ENCODE data around the gene SNRPD3.
"Not testable (repeated sequence)": the region's sequence is repeated elsewhere in the genome, so short reads cannot be mapped to it uniquely, and the experiment has no call there.

SNRPD3 gene

DNA sequence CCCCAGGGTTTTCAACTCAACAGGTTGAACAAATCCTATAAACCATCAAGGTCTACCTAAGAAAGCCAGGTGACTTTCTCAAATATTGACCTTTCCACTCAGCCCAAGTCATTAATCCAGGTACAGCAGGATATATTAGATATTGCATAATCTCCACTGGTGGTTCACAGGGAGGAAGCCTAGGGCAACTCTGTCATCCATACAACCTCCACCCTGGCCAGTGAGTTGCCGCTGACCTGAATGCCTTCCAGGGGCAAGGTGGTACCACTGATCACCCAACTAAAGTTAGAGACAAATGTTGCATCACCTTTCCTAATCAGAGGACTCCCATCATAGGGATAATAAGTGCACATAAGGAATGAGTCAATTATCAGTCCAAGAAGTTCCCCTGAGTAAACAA is 23.7 kb upstream of the SNRPD3 start:
- no peak for DNase-seq (ENCODE audit: low read depth)

DNA sequence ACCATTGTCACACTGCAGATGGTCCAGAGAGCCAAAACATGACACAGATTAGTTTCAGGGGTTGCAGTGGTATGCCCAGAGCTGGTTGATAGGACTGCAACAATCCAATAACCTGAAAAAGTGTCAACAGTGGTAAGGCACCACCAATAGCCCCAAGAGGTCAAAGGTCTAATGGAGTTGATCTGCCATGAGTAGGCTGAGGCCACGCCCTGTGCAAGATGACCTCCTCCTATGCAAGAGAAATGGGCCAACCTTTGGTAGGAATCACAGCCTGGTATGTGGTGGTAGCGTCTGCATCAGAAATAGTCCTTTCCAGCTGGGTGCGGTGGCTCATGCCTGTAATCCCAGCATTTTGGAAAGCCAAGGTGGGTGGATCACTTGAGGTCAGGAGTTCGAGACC is 20.5 kb upstream of the SNRPD3 start:
- DNase-seq (ENCODE audit: low read depth), result no peak

DNA sequence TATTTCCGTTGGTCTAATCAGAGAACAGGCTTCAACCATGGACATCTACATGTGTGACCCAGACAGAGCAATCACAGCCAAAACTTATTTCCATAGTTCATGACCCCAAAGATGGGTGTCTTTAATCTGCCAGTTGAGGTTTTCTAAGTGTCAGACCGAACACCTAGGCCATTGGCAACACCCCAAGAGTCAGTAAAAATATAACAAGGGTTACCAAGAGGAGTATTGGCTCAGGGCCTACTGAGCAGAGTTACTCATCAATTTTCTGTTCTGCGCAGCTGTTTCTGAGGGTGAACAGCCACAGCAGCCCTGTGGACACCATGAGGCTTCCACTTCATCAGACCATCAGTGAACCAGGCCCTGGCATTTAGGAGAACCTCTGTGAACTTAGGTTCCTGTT is 19.7 kb upstream of the SNRPD3 start:
- DNase-seq (ENCODE audit: low read depth), result no peak

DNA sequence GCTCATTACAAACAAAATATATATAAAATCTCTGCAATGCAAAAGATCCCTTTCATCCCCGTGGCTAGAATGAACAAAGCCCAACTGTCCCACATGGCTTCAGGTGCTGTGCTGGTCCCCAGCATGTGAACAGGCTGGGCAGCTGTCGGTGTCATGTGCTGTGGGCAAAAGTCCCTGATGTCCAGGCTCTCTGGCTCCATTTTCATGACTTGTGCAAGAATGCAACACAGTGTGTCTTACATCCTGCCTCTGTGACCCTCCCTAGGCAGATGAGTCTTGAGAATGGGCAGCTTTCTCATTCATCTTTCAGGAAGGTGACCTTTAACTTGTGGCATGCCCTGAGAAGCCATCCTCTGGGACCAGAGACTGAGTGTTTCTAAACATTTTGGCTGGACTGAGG is 15.3 kb upstream of the SNRPD3 start:
- DNase-seq (ENCODE audit: low read depth), result no peak

DNA sequence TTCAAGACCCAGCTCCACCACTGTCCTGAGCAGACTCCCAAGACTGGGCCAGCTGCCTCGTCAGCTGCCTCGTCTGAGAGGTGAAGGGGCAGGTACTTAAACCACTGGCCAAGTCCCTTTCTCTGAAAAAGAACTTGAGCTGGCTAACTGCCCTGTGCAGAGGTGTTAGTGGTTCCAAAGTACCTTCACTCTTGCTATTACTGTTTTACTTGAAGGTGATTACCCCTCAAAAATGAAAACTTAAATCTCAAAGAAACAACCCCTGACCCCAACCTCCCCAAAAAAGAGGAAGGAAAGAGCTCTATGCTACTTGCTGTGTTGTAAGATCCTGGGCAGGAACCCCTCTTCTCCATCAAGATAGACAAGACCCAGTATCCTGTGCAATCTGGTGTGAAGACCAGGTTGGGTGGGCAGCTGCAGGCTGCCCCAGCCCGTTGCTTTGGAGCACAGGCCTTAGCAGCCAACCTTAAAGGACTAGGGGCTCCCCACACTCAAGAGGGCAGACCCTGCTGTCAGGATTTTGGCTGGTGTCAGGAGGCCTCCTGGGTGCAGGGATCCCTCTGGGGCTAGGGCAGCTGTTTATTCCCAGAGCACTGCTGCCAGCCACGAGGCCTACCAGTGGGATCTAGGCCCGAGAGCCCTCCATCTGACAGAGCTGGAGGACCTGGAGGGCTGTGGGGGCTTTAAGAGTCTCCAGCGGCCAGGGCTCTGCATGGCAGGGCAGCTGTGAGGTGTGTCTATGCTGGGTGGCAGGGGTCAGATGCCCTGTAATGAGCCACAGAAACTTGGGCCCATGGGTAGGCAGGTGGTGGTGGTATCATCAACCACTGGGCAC is 13.9 kb upstream of the SNRPD3 start:
- no peak for DNase-seq (ENCODE audit: low read depth)

DNA sequence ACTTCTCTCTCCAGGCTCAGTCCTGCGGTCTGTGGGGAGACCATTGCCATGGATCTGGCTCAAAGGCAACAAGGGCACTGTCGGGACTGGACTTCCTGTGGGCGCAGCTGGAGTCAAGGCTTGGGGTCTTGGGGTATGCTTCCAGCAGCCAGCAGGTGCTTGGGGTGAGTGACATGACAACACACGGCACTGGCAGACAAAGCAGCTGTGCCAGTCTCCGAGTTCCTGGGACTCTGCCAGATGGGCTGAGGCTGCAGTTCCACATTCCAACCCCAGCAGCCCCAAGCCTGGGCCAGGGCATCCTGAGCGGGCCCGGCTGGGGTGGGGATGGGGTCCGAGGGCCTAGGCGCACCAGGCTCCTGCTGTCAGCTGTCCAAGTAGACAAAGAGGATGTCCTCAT is 13.2 kb upstream of the SNRPD3 start:
- DNase-seq (ENCODE audit: low read depth), result no peak

DNA sequence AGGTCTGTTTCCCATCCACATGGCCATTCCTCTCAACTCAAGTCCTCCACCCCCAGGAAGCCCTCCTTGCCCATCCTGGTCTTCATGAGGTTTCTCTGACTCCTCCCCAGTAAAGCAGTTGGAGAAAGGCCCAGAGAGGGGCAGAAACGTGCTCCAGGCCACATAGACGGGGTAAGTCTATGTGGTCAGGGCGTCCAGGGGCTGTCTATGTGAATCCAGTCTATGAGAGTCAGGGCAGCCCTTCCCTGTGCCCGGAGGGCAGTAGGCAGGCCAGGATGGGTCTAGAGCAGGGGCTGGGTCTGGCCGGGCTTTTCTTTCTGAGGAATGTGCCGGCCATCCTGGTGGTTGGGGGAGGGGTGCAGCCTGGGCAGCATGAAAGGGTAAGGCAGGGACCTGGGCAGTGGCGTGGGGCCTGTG is 12.6 kb upstream of the SNRPD3 start:
- no peak for DNase-seq (ENCODE audit: low read depth)

DNA sequence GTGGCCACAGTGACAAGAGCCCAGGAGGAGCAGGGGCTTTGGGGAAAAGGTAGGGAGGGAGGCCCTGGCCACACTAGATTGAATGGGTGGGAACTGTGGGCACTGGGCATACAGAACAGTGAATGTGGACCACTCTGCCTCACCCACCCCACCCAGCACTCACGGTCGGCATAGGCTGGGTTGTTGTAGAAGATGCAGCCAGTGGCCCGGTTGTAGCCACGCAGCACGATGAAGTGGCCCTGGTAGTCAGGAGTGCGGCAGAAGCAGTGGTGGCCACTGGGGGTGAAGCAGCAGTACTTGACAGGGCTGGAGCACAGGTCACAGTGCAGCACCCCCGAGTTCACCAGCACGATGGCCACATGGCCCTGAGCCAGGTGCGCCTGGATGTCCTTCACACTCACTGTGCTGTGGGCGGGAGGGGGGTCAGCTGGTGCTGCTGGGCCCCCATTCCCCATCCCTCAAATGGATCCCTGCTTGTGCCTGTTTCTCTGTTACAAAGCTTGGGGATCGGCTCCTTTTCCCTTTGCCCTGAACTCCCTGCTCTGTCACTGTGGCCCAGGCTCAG is 12.0 kb upstream of the SNRPD3 start:
- no peak for DNase-seq (ENCODE audit: low read depth)

DNA sequence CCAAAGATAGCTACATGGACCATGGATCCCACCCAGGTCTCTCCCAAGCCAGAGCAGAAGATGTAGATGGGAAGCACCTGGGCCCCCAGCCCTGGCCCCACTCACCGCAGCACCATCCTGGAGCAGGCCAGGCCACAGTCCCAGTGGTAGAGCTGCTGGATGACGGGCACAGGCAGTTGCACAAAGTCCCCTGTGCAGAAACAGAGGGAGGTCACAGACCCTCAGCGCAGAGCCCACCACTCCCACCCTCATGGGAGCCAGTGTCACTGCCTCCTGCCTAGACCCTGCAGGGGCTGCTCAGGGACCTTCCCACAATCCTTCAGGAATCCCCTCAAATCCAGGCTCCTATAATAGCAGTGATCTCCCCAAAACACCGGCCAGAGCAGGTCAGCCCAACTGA is 7.0 kb upstream of the SNRPD3 start:
- DNase-seq (ENCODE audit: low read depth), result no peak

DNA sequence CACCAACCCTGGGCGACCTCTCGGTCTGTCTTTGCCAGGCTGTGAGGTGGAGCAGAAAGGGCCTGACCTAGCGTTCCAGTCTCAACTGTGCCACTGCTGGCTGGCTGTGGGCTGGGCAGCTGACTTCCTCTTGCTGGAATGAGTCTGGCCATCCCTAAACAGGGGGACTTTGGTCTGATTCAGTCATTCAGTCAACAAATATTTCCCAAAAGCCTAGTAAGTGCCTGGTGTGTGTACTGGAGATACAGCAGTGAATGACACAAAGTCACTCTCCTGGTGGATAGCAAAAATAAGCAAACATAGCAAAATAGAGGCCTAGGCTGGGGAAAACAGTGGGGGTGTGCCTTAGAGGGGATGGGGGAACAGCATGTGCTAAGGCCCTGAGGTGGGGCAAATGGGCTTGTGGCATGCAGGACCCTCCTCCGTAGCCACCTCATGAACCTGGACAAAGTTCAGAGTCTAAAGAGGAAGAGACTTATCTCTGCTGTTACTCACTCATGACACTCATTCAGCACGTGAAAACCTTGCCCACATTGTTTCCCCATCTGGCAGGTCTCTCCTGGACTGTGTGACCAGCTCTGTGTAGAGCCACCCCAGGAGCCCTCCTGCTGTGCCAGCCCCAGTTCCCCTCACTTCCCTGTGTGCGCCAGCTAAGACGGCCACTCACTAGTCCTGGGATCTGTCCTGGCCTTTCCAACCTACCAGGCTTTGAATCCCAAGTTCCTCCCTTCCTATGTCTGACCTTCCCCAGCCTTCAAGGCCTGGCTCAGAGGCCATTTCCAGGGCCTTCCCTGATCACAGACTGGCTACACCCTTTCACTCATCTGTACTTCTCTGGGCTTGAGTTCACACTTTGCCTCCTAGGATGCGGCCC is 5.5 kb upstream of the SNRPD3 start:
- DNase-seq (ENCODE audit: low read depth), result no peak

DNA sequence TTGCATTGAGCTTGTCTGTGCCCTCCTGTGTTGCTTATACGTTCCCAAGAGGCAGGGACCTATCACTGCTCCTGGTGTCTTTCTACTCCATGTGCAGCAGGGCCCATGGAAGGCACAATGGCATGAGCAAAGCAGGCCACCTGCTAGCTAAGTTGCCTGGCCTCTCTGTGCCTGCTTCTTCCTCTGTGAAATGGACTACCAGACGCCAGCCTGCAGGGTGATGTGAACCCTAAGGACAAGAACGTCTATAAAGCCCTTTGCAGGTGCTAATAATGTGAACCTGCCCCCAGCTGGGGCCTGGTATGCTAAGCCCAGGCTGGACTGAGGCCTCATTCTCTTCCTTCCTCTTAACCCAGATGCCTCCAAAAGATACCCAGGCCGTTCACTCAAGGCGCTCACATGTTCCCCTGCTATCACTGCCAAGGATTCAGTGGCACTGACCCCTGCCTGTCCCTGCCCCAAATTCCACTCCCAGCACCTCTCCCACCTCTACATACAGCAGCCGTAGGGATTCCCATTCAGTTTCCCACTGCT is 4.8 kb upstream of the SNRPD3 start:
- no peak for DNase-seq (ENCODE audit: low read depth)

DNA sequence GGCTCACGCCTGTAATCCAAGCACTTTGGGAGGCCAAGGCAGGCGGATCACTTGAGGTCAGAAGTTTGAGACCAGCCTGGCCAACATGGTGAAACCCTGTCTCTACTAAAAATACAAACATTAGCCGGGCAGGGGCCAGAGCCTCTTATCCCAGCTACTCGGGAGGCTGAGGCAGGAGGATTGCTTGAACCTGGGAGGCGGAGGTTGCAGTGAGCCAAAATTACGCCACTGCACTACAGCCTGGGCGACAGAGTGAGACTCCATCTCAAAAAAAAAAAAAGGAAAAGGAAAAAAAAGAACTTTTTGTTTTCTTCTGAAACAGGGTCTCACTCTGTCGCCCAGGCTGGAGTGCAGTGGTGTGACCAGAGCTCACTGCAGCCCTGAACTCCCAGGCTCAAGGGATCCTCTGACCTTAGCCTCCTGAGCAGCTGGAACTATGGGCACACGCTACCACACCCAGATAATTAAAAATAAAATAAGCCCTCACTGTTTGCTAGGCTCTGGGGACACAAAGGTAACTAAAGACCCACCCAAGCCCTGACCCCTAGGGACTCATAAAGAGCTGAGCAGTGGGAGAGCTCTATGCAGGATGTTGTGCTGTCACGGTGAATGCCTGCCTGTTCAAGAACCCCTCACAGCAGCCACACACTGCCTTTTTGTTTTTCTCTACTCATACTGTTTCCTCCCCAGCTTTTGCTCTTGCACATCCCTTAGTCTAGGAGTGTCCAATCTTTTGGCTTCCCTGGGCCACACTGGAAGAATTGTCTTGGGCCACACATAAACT is 3.1 kb upstream of the SNRPD3 start:
- not testable (repeated sequence) for DNase-seq (ENCODE audit: low read depth)

DNA sequence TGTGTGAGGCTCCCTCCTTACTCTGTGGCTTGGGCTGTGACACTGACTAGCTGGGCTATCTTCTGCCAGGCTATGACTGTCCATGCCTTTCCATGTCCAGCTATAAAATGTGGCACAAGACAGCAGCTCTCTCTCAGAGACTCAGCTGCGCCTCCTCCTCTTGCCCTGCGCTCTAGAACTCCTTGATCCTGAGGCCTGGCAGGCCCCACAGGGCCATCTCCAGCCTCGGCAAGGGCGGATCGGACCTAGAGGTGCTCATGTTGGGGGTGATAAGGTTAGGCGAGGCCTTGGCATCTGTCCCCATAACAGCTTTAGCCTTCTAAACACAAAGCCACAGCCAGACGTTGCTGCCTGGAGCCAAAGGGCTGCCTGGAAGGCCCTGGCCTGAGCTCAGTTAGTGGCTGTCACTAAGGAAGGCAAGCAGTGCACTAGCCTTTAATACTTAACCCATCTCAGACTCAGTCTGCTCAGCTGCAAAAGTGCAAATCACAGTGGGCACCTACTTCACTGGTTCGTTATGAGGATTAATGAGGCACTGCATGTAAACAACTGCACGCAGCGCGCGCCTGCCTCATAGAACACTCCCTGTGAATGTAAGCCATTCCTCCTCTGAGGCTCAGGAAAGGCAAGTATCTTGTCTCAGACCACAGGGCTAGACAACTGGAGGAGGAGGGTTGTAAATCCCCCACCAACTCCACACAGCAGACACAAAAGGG is 2.0 kb upstream of the SNRPD3 start:
- DNase-seq (ENCODE audit: low read depth), result no peak

DNA sequence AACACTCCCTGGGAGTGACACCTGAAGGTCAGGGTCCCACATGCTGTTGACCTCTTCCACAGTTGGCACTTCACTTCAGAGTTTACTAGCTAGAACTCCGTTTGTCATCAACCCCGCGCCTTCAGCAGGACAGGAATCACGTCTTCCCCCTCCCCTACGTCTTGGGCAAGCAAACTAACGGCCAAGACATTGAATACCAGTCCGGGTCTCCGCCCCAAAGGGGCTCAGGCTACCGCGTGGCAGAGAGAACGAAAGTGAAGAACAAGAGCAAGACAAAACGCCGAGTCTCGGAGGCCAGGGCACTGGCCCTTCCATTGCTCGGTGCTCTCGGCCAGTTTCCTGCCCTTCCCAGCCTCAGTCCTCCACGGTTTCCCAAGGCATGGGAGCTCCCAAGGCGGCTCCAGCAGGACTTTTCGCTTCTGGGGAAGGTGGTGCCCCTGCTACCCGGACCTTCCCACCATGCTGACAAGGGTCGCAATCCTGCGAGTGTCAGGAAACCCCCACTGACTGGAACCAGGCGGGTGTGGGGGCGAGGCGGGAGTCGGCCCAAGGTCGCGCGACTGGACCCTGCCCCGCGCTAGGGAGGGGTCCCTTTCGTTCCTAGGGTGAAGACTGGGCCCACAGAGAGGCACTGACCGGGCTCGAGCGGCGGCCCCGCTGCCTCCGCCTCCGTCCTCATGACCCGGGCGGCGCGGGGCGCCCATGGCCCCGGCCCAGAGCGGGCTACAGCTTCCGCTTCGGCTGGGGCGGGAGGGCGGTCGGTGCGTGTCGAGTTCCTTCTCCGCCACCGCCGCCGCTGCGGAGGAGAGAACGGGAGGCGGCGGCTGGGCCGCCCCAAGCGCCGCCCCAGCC is 1.3 kb upstream of the SNRPD3 start, which contains the start of gene GUCD1:
Gene GUCD1, minus strand, starts transcription at position 826 of the 852 bp plus-strand sequence. Its CDS starts 147 bp downstream, at position 679.
- no peak for DNase-seq (ENCODE audit: low read depth)

DNA sequence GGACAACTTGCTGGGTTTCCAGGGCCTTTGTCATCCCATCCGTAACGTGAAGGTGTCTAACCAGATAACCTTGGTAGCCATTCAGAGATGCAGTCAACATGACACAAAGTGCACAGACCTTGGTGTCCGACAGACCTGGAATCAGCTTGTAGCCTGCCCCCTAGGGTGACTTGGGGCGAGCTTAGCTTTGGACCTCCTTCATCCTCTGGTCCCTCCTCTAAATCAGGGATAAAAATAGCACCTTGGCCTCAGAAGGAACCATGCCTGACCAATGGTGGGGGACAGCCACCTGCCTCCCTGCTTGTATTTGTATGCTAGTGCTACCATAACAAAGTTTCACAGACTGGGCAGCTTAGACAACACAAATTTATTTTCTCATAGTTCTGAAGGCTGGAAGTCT is 3.7 kb downstream of the SNRPD3 start:
- DNase-seq (ENCODE audit: low read depth), result no peak

DNA sequence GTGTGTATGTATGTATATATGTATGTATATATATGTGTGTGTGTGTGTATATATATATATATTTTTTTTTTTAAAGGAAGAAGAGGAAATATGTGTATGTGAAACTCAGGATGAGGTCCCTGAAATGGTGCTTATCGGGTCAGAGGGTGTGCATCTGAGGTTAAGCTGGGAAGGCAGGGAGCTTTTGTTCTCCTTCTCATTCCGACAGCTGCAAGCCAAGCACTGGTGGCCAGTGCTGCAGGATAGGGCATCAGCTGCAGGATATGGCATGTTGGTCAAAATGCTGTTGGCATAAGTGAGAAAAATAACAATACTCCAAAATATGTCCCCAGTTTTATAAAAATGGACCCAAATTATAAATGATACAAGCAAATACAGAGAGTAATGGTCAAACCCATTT is 7.4 kb downstream of the SNRPD3 start:
- no peak for DNase-seq (ENCODE audit: low read depth)

DNA sequence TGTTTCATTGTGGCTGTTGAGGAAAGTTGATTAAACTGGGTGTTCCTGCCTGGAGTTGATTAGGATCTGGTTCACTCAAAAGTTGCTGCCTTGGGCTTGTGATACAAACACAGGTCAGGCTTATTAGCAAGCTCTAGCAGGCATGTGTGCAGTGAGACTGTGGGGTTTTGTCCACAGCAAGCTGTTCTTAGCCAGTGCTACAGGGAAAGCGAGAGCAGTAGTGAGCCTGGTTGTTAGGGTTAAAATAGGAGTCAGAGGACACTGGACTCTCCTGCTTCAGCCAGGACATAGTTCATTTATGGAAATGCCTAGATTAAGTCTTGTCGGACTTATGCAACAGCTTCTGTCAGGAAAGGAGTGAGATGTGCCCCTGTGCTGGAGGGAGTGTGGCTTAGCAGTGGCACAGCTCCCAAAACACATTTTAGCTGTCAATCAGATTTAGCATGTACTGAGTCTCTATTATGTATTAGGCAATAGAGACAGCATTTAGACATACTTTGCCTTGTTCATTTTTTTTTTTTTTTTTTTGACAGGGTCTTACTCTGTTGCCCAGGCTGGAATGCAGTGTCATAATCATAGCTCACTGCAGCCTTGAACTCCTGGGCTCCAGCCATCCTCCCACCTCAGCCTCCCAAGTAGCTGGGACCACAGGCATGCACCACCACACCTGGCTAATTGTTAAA is 8.7 kb downstream of the SNRPD3 start:
- no peak for DNase-seq (ENCODE audit: low read depth)

DNA sequence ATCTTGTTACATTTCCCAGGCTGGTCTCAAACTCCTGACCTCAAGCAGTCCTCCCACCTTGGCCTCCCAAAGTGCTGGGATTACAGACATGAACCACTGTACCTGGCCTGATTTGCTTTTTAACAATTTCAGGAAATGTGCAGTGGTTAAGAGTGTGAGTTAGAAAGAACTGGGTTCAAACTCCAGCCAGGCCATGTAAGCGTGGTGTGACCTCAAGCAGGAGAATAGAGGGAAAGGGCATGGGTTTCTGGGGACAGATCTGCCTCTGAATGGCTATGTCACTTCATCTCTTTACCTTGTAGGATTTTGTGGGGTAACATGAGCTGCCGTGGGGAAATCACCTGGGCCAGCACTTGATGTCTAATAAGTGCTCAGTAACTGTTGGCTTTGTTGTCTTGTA is 9.3 kb downstream of the SNRPD3 start:
- no peak for DNase-seq (ENCODE audit: low read depth)

DNA sequence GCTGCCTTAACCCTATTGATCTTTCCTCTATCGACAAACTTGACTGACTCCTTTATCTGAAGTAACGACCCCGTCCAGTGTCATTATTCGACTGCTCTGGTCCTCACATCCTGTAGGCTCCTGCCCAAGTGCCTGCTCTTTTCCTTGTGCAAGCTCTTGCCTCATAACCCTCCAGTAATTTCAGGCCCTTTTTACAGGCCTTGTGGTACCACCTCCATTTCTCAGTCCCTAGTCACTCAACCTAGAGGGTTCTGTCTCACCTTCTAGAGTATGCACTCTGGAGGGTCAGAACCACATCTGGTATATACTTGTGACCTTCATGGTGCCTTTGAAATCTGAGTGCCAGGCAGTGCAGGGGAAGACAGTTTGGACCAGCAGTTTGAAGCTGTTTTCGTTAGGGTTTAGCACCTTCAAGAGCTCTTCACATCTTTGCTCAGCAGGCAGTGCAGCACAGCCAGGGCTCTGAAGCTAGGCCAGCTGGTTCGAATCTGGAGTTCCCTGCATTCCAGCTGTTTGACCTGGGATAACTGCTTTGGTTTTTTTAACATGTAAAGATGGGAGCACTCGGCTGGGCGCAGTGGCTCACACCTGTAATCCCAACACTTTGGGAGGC is 11.2 kb downstream of the SNRPD3 start:
- DNase-seq (ENCODE audit: low read depth), result no peak
